ENCODE measurements around the gene IFNAR2. TPM values are rescaled to one million over a fixed set of nuclear protein-coding genes. Genes with fewer than 3 reads are reported as not detected.

Gene IFNAR2
- total RNA-seq, 4 donors from 2014 or later: 0.20 to 16.5 (median 5.1) TPM

- peak overlapping the region; percentile 19 to 52 (median 36) for H3K27ac ChIP-seq
- peaks cover 0 to 23% (median 11%) of the 10 kb centered on the region in 4 donors for H3K4me1 ChIP-seq
- 78 to 81% methylated on average over 6 of the region's 6 CpGs for WGBS, 2 donors (ENCODE audit: low coverage in 1 of 2)
- TF ChIP-seq CTCF (IDR thresholded peaks at IDR 0.05) (no peak), POLR2A (IDR thresholded peaks at IDR 0.05) (no peak), POLR2AphosphoS5 (IDR thresholded peaks at IDR 0.05) (no peak), EP300 (IDR thresholded peaks at IDR 0.05; ENCODE audit: low read depth) (no peak)
- in situ Hi-C loops (cut with MboI; ENCODE audit: low pct_ligation_motif_present in 1 of 4, low pct_unique_long_range_greater_than_20kb in 1 of 4, low sequenced_read_pairs in 3 of 4): loop anchor here in 3 of 4 donors (5.0 to 10.0 kb wide), 5 partner anchors 246 to 364 kb away; no protein-coding TSS in a partner anchor
- H3K27me3 ChIP-seq: no peaks in the 10 kb centered on the region
- no peaks in the 10 kb centered on the region for H3K9me3 ChIP-seq
- H3K4me3 ChIP-seq: no peak overlapping the region
- intact Hi-C loops (cut with DNase I; ENCODE audit: low total_unique reads): loop anchor here (10.0 kb wide), 1 partner anchor 254 kb away; no protein-coding TSS in a partner anchor
- no peak for DNase-seq
- no peaks in the 10 kb centered on the region for H3K36me3 ChIP-seq
Observed at GRCh38 chr21:33199100-33199464, 30.7 kb upstream of the IFNAR2 start.

- no peaks in the 10 kb centered on the region for H3K27me3 ChIP-seq
- H3K4me3 ChIP-seq: no peak overlapping the region
- no peaks in the 10 kb centered on the region for H3K36me3 ChIP-seq
- no peaks in the 10 kb centered on the region for H3K9me3 ChIP-seq
- intact Hi-C loops (cut with DNase I; ENCODE audit: low total_unique reads): loop anchor here (10.0 kb wide), 3 partner anchors 165 to 255 kb away; no protein-coding TSS in a partner anchor
- 18 to 29% methylated on average over 3 to 8 of the region's 8 CpGs for WGBS, 2 donors (ENCODE audit: low coverage in 1 of 2)
- peak overlapping the region; percentile 19 to 52 (median 36) for H3K27ac ChIP-seq
- H3K4me1 ChIP-seq: peaks cover 0 to 26% (median 14%) of the 10 kb centered on the region in 4 donors
- peak; percentile 86 for DNase-seq
- peak; percentile 69 to 86 (median 79) for TF ChIP-seq CTCF (IDR thresholded peaks at IDR 0.05)
- no peak for TF ChIP-seq POLR2AphosphoS5 (IDR thresholded peaks at IDR 0.05)
- in situ Hi-C loops (cut with MboI; ENCODE audit: low pct_ligation_motif_present in 1 of 4, low pct_unique_long_range_greater_than_20kb in 1 of 4, low sequenced_read_pairs in 3 of 4): loop anchor here in 3 of 4 donors (5.0 to 10.0 kb wide), 7 partner anchors 155 to 365 kb away; no protein-coding TSS in a partner anchor
Observed at GRCh38 chr21:33199516-33200217, 30.1 kb upstream of the IFNAR2 start.

GRCh38 chr21:33201956-33202355 lies 27.8 kb upstream of the IFNAR2 start:
- no peak overlapping the region for H3K4me3 ChIP-seq
- in situ Hi-C loops (cut with MboI; ENCODE audit: low pct_ligation_motif_present in 1 of 4, low pct_unique_long_range_greater_than_20kb in 1 of 4, low sequenced_read_pairs in 3 of 4): loop anchor here in 2 of 4 donors (5.0 to 10.0 kb wide), 2 partner anchors 153 to 155 kb away; no protein-coding TSS in a partner anchor

More at GRCh38 chr21:33201956-33202355, 27.8 kb upstream of the IFNAR2 start:
- DNase-seq: peak; percentile 47
- 69% methylated on average over 4 of the region's 4 CpGs; no CpG with 5 or more reads in 1 of the 2 donors for WGBS, 2 donors (ENCODE audit: low coverage in 1 of 2)
- Histone ChIP-seq H3K36me3 (no peaks in the 10 kb centered on the region), H3K4me1 (peaks cover 0 to 25% (median 15%) of the 10 kb centered on the region in 4 donors), H3K9me3 (no peaks in the 10 kb centered on the region), H3K27ac (peak overlapping the region in 1 of 4 donors; percentile 1), H3K27me3 (no peaks in the 10 kb centered on the region)
- TF ChIP-seq POLR2AphosphoS5 (IDR thresholded peaks at IDR 0.05) (no peak), CTCF (IDR thresholded peaks at IDR 0.05) (no peak), POLR2A (IDR thresholded peaks at IDR 0.05) (no peak), EP300 (IDR thresholded peaks at IDR 0.05; ENCODE audit: low read depth) (no peak)
- intact Hi-C loops (cut with DNase I; ENCODE audit: low total_unique reads): loop anchor here (10.0 kb wide), 2 partner anchors 163 to 243 kb away; no protein-coding TSS in a partner anchor

All from transverse colon (tissue), 4 donors.